ENCODE measurements around the gene SORCS2. TPM values are rescaled to one million over a fixed set of nuclear protein-coding genes. Genes with fewer than 3 reads are reported as not detected.

Gene SORCS2
- total and polyA plus RNA-seq, 3 donors from 2014 or later: 2.7 to 4.6 (median 2.9) TPM

DNA sequence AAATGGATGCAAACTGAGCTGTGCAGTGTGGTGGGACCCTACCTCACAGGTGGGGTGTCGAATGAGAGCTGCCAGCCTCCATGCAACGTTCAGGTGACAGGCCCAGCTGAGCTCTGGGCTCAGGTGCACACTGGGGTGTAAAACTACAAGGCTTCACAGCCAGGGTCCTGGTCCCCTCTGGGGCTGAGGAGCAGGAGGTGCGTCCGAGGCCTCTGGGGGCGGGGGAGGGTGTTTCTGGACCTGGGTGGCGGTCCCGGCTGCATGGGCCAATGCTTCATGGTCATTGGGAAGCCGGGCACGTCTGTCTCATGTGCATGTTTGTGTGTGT, 26.5 kb upstream of the SORCS2 start:
- Histone ChIP-seq H3K4me3 (no peak overlapping the region), H3K27me3 (no peaks in the 10 kb centered on the region), H3K36me3 (ENCODE audit: low read depth, missing control alignments) (no peaks in the 10 kb centered on the region), H3K4me1 (peaks cover 20% of the 10 kb centered on the region), H3K27ac (no peak overlapping the region), H3K9me3 (no peaks in the 10 kb centered on the region)
- TF ChIP-seq, protein P1, sequence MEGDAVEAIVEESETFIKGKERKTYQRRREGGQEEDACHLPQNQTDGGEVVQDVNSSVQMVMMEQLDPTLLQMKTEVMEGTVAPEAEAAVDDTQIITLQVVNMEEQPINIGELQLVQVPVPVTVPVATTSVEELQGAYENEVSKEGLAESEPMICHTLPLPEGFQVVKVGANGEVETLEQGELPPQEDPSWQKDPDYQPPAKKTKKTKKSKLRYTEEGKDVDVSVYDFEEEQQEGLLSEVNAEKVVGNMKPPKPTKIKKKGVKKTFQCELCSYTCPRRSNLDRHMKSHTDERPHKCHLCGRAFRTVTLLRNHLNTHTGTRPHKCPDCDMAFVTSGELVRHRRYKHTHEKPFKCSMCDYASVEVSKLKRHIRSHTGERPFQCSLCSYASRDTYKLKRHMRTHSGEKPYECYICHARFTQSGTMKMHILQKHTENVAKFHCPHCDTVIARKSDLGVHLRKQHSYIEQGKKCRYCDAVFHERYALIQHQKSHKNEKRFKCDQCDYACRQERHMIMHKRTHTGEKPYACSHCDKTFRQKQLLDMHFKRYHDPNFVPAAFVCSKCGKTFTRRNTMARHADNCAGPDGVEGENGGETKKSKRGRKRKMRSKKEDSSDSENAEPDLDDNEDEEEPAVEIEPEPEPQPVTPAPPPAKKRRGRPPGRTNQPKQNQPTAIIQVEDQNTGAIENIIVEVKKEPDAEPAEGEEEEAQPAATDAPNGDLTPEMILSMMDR (IDR thresholded peaks at IDR 0.05): no peak
- TF ChIP-seq POLR2A (IDR thresholded peaks at IDR 0.05): no peak
- intact Hi-C loops (cut with DNase I; ENCODE audit: low total_unique reads): no loop called here
- WGBS, 2 donors: 90 to 91% methylated on average over 2 to 9 of the region's 9 CpGs
- peak; percentile 3 for DNase-seq

DNA sequence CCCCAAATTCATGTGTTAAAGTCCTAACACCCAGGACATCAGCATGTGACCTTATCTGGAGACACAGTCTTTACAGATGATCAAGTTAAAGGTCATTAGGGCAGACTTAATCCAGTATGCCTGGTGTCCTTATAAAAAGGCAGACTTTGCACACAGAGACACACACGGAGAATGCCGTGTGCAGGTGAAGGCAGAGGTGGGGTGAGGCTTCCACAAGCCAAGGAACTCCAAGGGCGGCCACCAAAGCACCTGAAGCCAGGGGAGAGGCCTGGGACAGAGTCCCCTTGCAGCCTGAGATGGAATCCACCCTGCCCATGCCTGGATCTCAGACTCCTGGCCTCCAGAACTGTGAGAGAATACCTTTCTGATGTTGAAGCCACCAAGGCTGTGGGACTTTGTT, 26.1 kb upstream of the SORCS2 start:
- H3K4me3 ChIP-seq: no peak overlapping the region
- WGBS, 2 donors: 89 to 92% methylated on average over 3 of the region's 3 CpGs
- peaks cover 16% of the 10 kb centered on the region for H3K4me1 ChIP-seq

DNA sequence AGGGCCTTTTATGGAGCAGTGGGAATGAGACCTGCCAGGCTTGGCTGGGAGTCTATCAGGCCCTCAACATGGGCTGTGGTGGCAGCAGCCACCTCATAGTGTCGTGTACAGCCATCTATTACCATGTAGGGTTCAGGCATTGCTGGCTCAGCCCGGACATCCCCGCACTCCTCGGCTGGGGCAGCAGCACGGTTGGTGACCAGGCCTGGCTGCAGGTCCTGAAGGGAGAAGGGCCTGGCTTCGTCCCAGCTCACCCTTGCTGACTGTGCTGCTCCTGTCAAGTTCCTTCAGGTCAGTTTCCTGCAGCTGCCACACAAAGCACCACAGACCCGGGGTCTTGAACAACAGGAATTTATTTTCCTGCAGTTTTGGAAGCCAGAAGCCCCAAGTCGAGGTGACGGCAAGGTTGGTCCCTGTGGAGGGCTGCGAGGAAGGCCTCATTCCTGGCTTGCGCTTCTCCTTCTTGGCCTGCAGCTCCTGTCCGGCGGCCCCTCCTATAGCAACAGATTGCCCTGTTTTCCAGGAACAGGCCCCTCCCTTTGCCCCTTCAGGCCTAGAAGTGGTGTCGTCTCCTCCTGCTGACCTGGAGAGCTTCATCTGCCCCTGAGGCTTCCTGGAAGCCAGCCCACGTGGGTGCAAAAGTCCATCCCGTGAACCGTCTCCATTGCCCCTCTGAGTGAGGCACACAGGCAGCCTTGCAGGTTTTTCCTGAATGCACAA, 25.2 kb upstream of the SORCS2 start:
- Histone ChIP-seq H3K27me3 (no peaks in the 10 kb centered on the region), H3K4me3 (no peak overlapping the region), H3K36me3 (ENCODE audit: low read depth, missing control alignments) (no peaks in the 10 kb centered on the region), H3K4me1 (peaks cover 7% of the 10 kb centered on the region), H3K9me3 (no peaks in the 10 kb centered on the region), H3K27ac (no peak overlapping the region)
- WGBS, 2 donors: 69 to 72% methylated on average over 12 to 17 of the region's 17 CpGs
- DNase-seq: peak; percentile 16
- intact Hi-C loops (cut with DNase I; ENCODE audit: low total_unique reads): no loop called here
- TF ChIP-seq, protein P1 (IDR thresholded peaks at IDR 0.05): no peak
- TF ChIP-seq POLR2A (IDR thresholded peaks at IDR 0.05): no peak

More for the DNA sequence above, 26.1 kb upstream of the SORCS2 start:
- Histone ChIP-seq H3K27me3 (no peaks in the 10 kb centered on the region), H3K36me3 (ENCODE audit: low read depth, missing control alignments) (no peaks in the 10 kb centered on the region), H3K27ac (no peak overlapping the region), H3K9me3 (no peaks in the 10 kb centered on the region)
- intact Hi-C loops (cut with DNase I; ENCODE audit: low total_unique reads): no loop called here
- no peak for TF ChIP-seq POLR2A (IDR thresholded peaks at IDR 0.05)
- TF ChIP-seq, protein P1 (IDR thresholded peaks at IDR 0.05): no peak
- no peak for DNase-seq

DNA sequence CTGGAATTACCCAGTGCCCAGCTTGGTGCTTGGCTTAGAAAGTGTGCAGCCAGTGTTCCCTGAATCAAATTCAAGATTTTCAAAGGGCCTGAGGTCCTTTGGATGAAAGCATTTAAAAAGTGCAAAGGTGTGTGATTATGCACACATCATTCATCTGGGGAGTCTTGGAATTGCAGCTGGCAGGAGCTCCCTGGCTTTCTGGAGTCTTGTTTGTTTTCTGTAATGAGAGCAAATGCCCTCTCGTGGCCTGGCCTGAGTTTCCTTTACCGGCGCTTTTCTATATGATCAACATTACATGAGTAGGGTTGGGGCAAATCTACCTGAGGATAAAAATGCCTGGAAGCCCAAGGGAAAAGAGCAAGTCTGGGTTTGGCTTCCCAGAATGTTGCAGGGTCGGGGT, 24.6 kb upstream of the SORCS2 start:
- no peak overlapping the region for H3K4me3 ChIP-seq
- WGBS, 2 donors: 82 to 88% methylated on average over 4 of the region's 4 CpGs
- no peak overlapping the region for H3K27ac ChIP-seq
- H3K9me3 ChIP-seq: no peaks in the 10 kb centered on the region
- H3K36me3 ChIP-seq (ENCODE audit: low read depth, missing control alignments): no peaks in the 10 kb centered on the region
- intact Hi-C loops (cut with DNase I; ENCODE audit: low total_unique reads): no loop called here
- TF ChIP-seq POLR2A (IDR thresholded peaks at IDR 0.05): no peak
- TF ChIP-seq, protein P1 (IDR thresholded peaks at IDR 0.05): no peak
- H3K27me3 ChIP-seq: no peaks in the 10 kb centered on the region
- peaks cover 3% of the 10 kb centered on the region for H3K4me1 ChIP-seq
- DNase-seq: peak; percentile 9

DNA sequence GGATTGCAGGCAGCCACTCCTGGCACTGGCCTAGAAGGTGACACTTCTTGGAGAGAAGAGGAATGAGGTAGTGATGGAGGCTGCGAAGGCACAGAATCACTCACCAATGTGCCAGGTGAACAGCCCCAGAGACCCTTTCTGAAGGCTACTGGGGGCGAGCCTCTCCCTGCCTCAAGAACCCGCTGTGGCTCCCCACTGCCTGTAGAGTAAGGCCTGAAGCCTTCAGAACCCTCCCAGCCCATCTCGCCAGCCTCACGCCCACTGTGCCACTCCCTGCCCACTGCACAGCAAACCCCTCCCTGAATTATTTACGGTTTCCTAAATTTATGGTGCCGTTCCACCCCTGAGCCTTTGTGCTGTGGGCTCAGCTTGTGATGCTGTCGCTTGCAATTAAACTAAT, 24.2 kb upstream of the SORCS2 start:
- Histone ChIP-seq H3K9me3 (no peaks in the 10 kb centered on the region), H3K27me3 (no peaks in the 10 kb centered on the region), H3K4me1 (peaks cover 3% of the 10 kb centered on the region), H3K4me3 (no peak overlapping the region), H3K36me3 (ENCODE audit: low read depth, missing control alignments) (no peaks in the 10 kb centered on the region), H3K27ac (no peak overlapping the region)
- TF ChIP-seq, protein P1 (IDR thresholded peaks at IDR 0.05): no peak
- no peak for TF ChIP-seq POLR2A (IDR thresholded peaks at IDR 0.05)
- WGBS, 2 donors: 95 to 96% methylated on average over 7 to 8 of the region's 8 CpGs
- intact Hi-C loops (cut with DNase I; ENCODE audit: low total_unique reads): no loop called here
- DNase-seq: no peak
